AG08395 (cell line): Measurements from ENCODE around the gene CPSF7.
"Not testable (repeated sequence)": the region's sequence is repeated elsewhere in the genome, so short reads cannot be mapped to it uniquely, and the experiment has no call there.

Source experiments
- DNase-seq: peaks from one replicate; pipeline ENCODE4 v3.0.0; 2012; ENCODE audit warnings: mixed read lengths, low spot score

CPSF7 gene

GRCh38 chr11:61439615-61440014, 9.8 kb upstream of the CPSF7 start:
- DNase-seq: no peak

GRCh38 chr11:61437496-61437895, 7.7 kb upstream of the CPSF7 start:
- DNase-seq: no peak

- not testable (repeated sequence) for DNase-seq
These were observed 1.1 kb upstream of the CPSF7 start for GRCh38 chr11:61430839-61431238.

GRCh38 chr11:61429346-61429690, 457 bp downstream of the CPSF7 start:
- DNase-seq: peak; percentile 74

- no peak for DNase-seq
These were observed 4.2 kb downstream of the CPSF7 start for GRCh38 chr11:61425367-61426131.

- DNase-seq: no peak
These were observed 7.5 kb downstream of the CPSF7 start for GRCh38 chr11:61422226-61422625.

GRCh38 chr11:61418136-61418535, 11.6 kb downstream of the CPSF7 start:
- DNase-seq: no peak

- no peak for DNase-seq
These were observed 12.1 kb downstream of the CPSF7 start for GRCh38 chr11:61417670-61418069.

GRCh38 chr11:61416941-61417340, 12.8 kb downstream of the CPSF7 start:
- DNase-seq: no peak

GRCh38 chr11:61415381-61415780, 14.4 kb downstream of the CPSF7 start:
- no peak for DNase-seq

- DNase-seq: no peak
These were observed 15.2 kb downstream of the CPSF7 start for GRCh38 chr11:61414547-61414946.

GRCh38 chr11:61413496-61413895, 16.3 kb downstream of the CPSF7 start:
- DNase-seq: peak; percentile 31

GRCh38 chr11:61411589-61411988, 18.2 kb downstream of the CPSF7 start:
- DNase-seq: no peak

- no peak for DNase-seq
These were observed 22.6 kb downstream of the CPSF7 start for GRCh38 chr11:61406991-61407728.

GRCh38 chr11:61406067-61406466, 23.7 kb downstream of the CPSF7 start:
- no peak for DNase-seq

- DNase-seq: no peak
These were observed 25.1 kb downstream of the CPSF7 start for GRCh38 chr11:61404641-61405040.

GRCh38 chr11:61404103-61404502, 25.7 kb downstream of the CPSF7 start:
- no peak for DNase-seq

GRCh38 chr11:61403658-61404057, 26.1 kb downstream of the CPSF7 start:
- no peak for DNase-seq

GRCh38 chr11:61401573-61401972, 28.2 kb downstream of the CPSF7 start:
- no peak for DNase-seq

- no peak for DNase-seq
These were observed 28.6 kb downstream of the CPSF7 start for GRCh38 chr11:61401173-61401572.

GRCh38 chr11:61392981-61393595, 36.7 kb downstream of the CPSF7 start:
- peak; percentile 37 for DNase-seq

- DNase-seq: no peak
These were observed 39.6 kb downstream of the CPSF7 start for GRCh38 chr11:61390161-61390560.
